DMS114 treated with DMSO at 0.1 percent for 48 hours (cell line): Measurements from ENCODE around the gene PAQR6.

Experiments used
- DNase-seq: peaks from one replicate; lab custom pipeline; 2025; ENCODE audit not compliant: unreplicated experiment; lab: John Stamatoyannopoulos, UW

Gene PAQR6, protein sequence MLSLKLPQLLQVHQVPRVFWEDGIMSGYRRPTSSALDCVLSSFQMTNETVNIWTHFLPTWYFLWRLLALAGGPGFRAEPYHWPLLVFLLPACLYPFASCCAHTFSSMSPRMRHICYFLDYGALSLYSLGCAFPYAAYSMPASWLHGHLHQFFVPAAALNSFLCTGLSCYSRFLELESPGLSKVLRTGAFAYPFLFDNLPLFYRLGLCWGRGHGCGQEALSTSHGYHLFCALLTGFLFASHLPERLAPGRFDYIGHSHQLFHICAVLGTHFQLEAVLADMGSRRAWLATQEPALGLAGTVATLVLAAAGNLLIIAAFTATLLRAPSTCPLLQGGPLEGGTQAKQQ

DNA sequence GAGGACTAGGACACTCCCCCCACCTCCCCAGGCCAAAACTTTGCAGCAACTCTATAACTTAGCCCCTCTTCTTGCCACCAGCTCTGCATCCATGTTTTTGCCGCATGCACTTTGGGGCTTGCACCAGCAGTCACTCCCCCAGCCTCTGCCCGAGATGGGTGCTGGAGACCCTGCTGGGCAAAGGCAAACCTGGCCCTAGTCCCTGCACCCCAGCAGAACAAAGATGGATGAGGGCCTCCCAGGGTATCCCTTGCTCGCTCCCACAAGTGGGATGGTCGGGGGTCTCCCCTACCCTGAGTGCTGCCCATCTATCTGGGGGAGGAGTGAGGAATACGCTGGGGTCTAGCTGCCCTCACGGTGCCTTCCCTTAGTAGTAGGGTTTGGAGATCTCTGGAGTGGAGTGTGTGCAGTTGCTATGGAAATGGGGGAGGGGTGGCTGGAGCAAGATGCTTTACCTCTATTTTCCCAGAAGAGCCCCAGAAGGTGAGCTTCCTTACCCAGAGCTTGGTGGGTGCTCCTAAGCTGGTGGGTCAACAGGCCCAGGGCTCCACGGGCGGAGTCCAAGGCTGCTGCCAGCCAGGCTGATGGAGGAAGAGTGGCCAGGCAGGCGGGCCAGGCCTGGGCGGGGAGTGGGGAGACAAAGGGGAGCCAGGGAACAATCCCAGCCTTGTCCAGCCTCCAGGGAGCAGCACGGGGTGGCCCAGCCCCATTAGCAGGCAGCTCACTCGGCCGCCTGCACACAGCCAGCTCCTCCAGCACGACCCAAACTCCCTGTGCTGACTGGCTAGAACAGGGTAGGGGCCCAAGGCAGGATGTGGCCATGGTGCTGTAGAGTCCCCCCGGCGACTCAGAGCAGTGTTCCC lies at the start of gene PAQR6:
PAQR6 (minus strand) TSS at position 597 of the 863 bp plus-strand sequence. CDS start 1,325 bp downstream, outside the sequence.
- DNase-seq = no peak

- peak; percentile 29 for DNase-seq
These were observed 47.6 kb upstream of the PAQR6 start, which contains the start of gene GLMP for GRCh38 chr1:156295391-156295947. Gene GLMP (minus strand): TSS chr1:156295679. CDS start chr1:156295645, 34 bp downstream.

- no peak for DNase-seq
These were observed 46.0 kb upstream of the PAQR6 start for GRCh38 chr1:156293895-156294294.

GRCh38 chr1:156293098-156293434 lies 45.2 kb upstream of the PAQR6 start:
- no peak for DNase-seq

- peak; percentile 88 for DNase-seq
These were observed 43.6 kb upstream of the PAQR6 start for GRCh38 chr1:156291226-156292061.

DNA sequence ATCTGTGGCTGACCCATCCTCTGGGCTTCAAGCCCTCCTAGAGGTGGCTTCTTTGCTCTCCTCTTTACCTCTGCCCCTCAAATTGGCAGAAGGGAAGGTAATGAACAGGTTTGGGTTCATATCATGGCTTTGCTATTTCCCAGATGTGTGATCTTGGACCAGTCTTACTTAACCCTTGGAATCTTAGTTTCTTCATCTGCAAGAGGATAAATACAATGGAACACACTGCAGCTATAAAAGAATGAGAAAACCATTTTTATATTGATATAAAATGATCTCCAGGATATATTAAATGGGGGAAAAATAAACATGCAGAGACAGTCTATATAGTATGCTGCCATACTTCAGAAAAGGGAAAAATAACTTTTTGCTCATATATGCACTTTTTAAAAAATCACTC lies 42.0 kb upstream of the PAQR6 start:
- DNase-seq = no peak

- no peak for DNase-seq
These were observed 38.2 kb upstream of the PAQR6 start for GRCh38 chr1:156286061-156286460.

DNA sequence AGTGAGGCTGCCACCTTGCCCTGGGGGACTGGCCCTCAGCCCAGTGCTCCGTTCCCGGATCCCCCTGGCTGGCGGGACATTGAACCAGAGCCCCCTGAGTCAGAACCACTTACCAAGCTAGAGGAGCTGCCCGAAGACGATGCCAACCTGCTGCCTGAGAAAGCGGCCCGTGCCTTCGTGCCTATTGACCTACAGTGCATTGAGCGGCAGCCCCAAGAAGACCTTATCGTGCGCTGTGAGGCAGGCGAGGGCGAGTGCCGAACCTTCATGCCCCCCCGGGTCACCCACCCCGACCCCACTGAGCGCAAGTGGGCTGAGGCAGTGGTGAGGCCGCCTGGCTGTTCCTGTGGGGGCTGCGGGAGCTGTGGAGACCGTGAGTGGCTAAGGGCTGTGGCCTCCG lies 37.6 kb upstream of the PAQR6 start:
- DNase-seq = no peak

DNA sequence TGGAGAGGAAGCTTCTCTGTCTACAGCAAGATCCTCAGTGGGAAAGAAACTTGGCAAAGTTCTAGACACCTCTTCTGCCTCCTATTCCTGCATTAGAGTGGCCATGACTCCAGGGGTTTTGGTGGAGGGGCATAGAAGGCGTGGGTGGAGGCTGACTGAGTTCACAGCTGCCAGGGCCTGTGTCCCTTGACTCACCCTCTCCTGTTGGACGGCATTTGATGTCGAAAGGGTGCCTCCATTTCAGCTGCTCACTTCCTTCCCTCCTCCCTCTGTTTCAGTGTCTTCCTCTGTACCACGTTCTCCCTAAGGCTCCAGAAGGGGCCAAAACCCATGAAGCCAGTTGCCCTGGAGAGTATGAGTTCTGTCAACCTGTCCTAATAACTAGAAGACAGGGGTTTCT lies 36.9 kb upstream of the PAQR6 start:
- no peak for DNase-seq

- no peak for DNase-seq
These were observed 36.3 kb upstream of the PAQR6 start, which contains the start of gene TMEM79 for GRCh38 chr1:156284112-156284511. Gene TMEM79 (plus strand): TSS chr1:156284325. CDS start chr1:156285227, 902 bp downstream.

DNA sequence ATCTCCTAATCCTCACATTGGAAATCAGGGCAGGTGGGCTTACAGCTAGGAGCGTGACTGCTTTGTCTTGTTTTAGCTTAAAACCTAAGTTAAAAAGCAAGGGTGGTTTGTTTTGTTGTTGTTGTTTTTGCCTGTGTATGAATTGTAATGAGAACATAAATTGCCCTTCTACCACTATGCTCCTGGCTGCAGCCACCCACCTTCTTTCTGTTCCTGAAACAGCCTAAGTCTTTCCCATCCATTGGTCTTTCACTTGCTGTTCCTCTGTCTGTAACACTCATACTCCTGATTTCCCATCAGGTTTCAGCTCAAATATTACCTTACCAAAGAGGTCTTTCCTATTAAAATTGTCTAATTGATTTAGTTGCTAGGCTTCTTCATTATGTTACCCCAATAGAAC lies 35.7 kb upstream of the PAQR6 start:
- DNase-seq = no peak

DNA sequence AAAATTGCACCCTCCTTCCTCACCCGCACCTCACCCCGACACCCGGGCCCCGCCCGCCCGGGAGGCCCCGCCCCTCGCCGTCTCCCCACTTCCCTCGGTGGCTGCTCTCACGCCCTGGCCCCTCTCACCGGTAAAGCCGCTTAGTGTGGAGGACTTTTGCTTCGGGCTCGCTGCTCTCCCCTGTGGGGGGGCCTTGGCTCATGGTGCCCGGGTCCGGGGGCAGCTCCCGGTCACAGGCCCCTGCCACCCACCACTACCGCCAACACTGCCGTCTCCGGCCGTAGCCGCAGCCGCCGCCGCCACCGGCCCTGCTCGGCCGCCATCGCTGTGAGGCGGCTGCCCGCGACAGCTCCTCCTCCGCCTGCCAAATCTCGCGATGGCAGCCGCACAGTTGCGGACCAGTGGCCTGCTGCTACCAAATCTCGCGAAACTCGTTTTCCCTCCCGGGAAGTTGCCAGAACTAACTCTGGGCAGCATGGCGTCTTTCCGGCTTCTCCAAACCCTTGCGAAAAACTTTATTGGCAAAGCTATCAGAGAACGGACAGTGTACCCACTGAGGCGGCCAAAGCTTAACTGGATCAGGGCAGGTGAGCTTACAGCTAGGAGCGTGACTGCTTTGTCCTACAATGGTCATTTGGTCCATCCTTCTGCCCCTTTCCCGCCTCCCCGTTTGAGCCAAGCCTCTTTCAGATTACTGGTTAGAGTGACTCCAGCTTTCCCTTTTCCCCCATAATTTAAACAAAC lies 34.8 kb upstream of the PAQR6 start, which contains the start of gene SMG5:
SMG5 (minus strand) TSS at position 347 of the 744 bp plus-strand sequence; CDS start at position 202, 145 bp downstream.
- peak; percentile 99 for DNase-seq

DNA sequence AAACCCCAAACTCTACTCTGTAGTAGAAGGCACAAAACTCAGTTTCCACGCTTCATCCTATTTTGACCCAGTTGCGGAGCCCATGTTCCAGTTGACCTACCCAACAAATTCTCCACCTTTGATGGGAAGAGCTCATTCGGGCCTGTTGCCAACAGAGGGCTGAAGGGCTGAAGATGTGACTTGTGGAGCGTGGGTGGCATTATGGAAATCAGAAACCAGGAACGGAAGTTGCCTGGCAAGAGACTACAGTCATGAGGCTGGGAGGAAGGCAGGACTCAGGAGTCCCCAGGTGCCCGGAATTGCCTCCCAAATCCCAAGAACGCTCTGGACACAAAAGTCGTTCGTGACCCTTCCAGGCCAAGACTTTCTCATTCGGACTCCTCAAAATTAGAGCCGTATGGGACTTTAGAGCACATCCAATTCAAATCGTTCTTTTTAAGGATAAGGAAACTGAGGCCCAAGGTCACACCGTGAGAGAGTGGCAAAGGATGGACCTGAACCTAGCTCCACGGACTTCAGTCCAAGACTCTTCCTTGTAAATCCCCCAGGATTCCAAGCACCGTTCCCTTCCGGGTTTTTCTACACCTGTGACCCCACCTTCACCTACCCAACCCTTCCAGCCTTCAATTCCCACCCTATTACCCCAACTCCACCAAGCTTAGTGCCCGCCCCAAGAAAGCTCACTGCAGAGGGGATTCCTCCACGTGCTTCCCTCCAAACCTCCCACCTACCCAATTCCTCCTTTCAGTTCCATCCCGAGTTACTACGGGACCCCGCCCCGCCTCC lies 34.0 kb upstream of the PAQR6 start:
- DNase-seq = no peak

- no peak for DNase-seq
These were observed 33.4 kb upstream of the PAQR6 start for GRCh38 chr1:156281281-156281680.

- DNase-seq = no peak
These were observed 32.0 kb upstream of the PAQR6 start for GRCh38 chr1:156279837-156280236.

- no peak for DNase-seq
These were observed 29.1 kb upstream of the PAQR6 start for GRCh38 chr1:156276966-156277381.

DNA sequence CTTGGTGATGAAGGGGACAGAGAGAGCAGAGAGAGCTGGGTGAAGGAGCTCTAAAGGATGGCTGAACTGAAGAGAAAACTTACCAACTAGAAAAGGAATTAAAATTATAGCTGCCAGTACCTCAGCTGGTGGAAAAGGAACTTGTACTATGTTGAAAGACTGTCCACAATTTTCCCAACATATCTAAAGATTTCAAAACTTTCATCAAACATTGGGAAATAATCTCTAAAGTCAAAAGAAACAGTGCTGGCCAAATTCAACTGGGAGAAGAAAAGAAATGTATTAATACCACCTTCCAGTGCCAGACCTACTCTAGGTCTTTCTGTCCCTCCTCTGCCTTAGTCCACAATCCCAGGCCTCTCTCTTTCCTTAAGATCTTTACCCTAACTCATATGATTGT lies 28.7 kb upstream of the PAQR6 start:
- no peak for DNase-seq

- DNase-seq = no peak
These were observed 22.5 kb upstream of the PAQR6 start for GRCh38 chr1:156270314-156270713.

- DNase-seq = no peak
These were observed 20.5 kb upstream of the PAQR6 start for GRCh38 chr1:156268336-156268735.
